Bronchial epithelial cell (primary cell): ENCODE measurements around the gene MYO5A. TPM values are rescaled to one million over a fixed set of nuclear protein-coding genes. Genes with fewer than 3 reads are reported as not detected.

ENCODE experiments used
- DNase-seq: peaks from one replicate; pipeline ENCODE4 v3.0.0-alpha.2; 2010; ENCODE audit warnings: low read depth
- FAIRE-seq: peaks from 2 replicates; lab custom pipeline; 2011; peaks lifted over from hg19 to GRCh38; lab: Jason Lieb, UNC
- H3K27me3 ChIP-seq: 2 replicates; pipeline ENCODE4 v1.5.1; 2011; ENCODE audit warnings: low read length; ENCODE audit not compliant: control insufficient read depth, insufficient read depth
- H3K36me3 ChIP-seq: 2 replicates; pipeline ENCODE4 v1.5.1; 2011; ENCODE audit warnings: low read length; ENCODE audit not compliant: control insufficient read depth, insufficient read depth
- H3K4me3 ChIP-seq: 2 replicates; pipeline ENCODE4 v1.5.1; 2011; ENCODE audit warnings: mild to moderate bottlenecking, low read depth, low read length, control low read depth
- total RNA-seq: library from RNA; depleted of rRNA; stranded (reverse); fragments of >200 nt; gene quantifications from 2 replicates; pipeline ENCODE4 v1.2.1, GENCODE V29; 2014
- TF ChIP-seq, protein P1 (sequence below): IDR thresholded peaks from 2 replicates; pipeline ENCODE4 v1.5.1; 2011; ENCODE audit warnings: mild to moderate bottlenecking, moderate library complexity, low read length, control low read depth, inconsistent platforms; ENCODE audit not compliant: insufficient read depth, severe bottlenecking

MYO5A gene
- total RNA-seq, 1 donor from 2014 or later: 29.5 TPM

DNA sequence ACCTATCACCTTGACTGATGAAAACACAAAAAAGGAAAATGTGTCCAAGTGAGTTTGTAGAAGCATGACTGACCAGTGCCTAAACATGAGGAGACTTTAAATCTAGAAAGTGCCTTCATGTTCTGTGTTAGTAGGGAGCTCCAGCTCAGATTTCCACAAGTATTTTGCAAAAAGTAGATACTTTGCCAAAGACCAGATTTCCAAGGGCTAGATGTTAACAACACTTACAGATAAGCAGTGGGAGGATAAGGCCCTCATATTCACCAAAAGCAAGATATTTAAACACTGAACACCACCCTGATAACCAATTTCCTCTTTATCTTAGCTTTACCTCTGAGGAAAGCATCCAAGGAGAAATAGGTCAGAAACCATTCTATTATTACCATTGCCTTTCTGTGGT is 91.0 kb downstream of the MYO5A start:
- Histone ChIP-seq H3K36me3 (no peaks in the 10 kb centered on the region), H3K4me3 (no peak overlapping the region), H3K27me3 (no peaks in the 10 kb centered on the region)
- no peak for FAIRE-seq
- TF ChIP-seq, protein P1, sequence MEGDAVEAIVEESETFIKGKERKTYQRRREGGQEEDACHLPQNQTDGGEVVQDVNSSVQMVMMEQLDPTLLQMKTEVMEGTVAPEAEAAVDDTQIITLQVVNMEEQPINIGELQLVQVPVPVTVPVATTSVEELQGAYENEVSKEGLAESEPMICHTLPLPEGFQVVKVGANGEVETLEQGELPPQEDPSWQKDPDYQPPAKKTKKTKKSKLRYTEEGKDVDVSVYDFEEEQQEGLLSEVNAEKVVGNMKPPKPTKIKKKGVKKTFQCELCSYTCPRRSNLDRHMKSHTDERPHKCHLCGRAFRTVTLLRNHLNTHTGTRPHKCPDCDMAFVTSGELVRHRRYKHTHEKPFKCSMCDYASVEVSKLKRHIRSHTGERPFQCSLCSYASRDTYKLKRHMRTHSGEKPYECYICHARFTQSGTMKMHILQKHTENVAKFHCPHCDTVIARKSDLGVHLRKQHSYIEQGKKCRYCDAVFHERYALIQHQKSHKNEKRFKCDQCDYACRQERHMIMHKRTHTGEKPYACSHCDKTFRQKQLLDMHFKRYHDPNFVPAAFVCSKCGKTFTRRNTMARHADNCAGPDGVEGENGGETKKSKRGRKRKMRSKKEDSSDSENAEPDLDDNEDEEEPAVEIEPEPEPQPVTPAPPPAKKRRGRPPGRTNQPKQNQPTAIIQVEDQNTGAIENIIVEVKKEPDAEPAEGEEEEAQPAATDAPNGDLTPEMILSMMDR: no peak
- no peak for DNase-seq

DNA sequence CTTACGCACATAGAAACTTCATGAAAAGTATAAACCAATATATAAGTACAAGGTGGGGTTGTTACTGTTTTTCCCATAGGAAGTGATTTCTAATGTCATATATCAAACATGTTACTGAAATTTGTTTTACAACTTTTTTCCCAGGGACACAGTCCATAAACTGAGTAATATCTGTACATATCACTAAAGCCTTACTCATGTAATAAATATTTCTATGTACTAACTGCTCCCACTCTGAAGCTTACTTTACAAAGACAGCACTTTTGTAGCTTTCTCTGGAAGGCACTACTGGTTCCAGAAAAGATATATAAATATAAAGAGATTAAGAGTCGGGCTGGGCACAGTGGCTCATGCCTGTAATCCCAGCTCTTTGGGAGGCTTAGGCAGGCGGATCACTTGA is 91.7 kb downstream of the MYO5A start:
- TF ChIP-seq, protein P1: no peak
- Histone ChIP-seq H3K27me3 (no peaks in the 10 kb centered on the region), H3K36me3 (no peaks in the 10 kb centered on the region), H3K4me3 (no peak overlapping the region)
- DNase-seq (peak; percentile 44), FAIRE-seq (no peak)

DNA sequence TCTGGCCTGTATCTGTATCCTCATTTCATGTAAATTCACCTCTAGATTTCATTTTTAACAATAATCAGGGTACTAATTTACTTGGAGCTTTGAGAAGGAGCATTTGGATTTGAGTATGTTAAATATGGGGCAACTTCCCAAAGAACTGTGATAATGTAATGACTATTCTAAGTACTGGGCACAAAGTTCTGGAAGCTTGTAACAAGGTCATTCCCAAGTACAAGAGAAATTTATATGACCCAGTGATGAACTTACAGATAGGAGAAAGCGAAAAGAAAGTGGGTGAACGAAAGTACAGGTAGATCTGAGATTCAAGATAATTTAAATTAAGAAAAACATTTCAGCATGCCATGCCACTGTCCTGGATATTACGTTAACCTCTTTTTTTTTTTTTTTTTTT is 93.8 kb downstream of the MYO5A start:
- Histone ChIP-seq H3K4me3 (no peak overlapping the region), H3K27me3 (no peaks in the 10 kb centered on the region), H3K36me3 (no peaks in the 10 kb centered on the region)
- TF ChIP-seq, protein P1: no peak
- FAIRE-seq (no peak), DNase-seq (no peak)

DNA sequence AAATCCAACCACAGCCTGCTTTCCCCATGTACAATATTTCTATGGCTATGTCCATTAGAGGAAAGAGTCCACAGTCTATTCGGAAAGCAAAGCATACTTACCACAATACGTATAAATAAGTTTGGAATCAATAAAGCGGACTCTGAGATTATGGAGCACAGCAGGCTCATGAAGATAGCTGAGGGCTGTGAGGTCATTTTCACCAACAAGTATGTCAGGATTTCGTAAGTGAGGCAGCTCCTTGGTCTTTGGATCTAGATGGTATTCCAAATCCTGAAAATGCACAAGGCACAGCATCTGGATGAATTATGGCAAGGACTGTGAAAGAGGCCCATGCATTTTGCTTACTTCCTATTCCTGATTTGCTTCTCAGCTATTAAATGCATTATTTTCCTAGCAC is 100.4 kb downstream of the MYO5A start:
- no peaks in the 10 kb centered on the region for H3K27me3 ChIP-seq
- TF ChIP-seq, protein P1: no peak
- H3K36me3 ChIP-seq: no peaks in the 10 kb centered on the region
- no peak overlapping the region for H3K4me3 ChIP-seq
- no peak for FAIRE-seq
- no peak for DNase-seq

DNA sequence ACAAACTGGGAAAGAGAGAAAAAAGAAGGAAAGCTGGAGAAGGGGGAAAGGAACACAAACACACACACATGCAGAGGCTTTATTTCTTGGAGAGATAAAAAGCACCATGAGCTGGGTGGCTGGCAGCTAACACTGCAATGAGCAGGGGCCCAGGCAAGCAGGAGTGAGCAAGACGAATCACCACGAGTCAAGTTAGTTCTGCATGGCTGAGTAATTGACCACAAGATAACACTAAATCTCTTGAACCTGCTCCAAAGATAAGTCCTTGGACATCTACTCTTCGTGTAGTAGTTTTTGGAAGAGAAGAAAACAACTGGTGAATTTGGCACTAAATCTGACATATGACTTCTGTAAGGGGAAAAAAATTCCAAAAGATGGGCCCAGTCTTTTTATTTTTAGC is 100.9 kb downstream of the MYO5A start:
- TF ChIP-seq, protein P1: no peak
- no peak overlapping the region for H3K4me3 ChIP-seq
- peak; percentile 68 for DNase-seq
- peak; percentile 47 for FAIRE-seq
- H3K27me3 ChIP-seq: no peaks in the 10 kb centered on the region
- no peaks in the 10 kb centered on the region for H3K36me3 ChIP-seq

DNA sequence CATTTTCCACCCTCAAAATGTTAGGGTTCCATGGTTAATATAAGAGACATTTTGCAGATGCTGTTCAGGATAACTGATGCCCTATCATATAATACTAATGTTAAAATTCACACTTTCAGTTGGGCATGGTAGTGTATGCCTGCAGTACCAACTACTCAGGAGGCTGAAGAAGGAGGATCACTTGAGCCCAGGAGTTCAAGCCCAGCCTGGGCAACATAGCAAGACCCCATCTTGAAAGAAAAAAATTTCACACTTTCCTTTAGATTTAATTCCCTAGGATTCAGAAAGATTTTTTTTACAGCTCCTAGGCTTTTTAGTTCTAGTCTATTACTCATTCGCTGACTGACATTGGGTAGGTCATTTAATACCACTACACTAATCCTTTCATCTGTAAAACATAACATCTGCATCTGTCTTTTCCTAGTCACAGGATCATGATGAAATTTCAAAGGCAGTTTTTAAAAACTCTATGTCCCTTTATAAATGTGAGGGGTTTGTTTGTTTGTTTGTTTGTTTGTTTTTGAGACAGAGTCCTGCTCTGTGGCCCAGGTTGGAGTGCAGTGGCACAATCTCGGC is 103.7 kb downstream of the MYO5A start:
- H3K36me3 ChIP-seq: no peaks in the 10 kb centered on the region
- no peak overlapping the region for H3K4me3 ChIP-seq
- no peaks in the 10 kb centered on the region for H3K27me3 ChIP-seq
- DNase-seq (no peak), FAIRE-seq (no peak)
- TF ChIP-seq, protein P1: no peak
